ENCODE measurements around the gene TNS3. TPM values are rescaled to one million over a fixed set of nuclear protein-coding genes. Genes with fewer than 3 reads are reported as not detected.

Gene TNS3
- total RNA-seq, 1 experiment from 2014 or later, result 135 TPM

DNA sequence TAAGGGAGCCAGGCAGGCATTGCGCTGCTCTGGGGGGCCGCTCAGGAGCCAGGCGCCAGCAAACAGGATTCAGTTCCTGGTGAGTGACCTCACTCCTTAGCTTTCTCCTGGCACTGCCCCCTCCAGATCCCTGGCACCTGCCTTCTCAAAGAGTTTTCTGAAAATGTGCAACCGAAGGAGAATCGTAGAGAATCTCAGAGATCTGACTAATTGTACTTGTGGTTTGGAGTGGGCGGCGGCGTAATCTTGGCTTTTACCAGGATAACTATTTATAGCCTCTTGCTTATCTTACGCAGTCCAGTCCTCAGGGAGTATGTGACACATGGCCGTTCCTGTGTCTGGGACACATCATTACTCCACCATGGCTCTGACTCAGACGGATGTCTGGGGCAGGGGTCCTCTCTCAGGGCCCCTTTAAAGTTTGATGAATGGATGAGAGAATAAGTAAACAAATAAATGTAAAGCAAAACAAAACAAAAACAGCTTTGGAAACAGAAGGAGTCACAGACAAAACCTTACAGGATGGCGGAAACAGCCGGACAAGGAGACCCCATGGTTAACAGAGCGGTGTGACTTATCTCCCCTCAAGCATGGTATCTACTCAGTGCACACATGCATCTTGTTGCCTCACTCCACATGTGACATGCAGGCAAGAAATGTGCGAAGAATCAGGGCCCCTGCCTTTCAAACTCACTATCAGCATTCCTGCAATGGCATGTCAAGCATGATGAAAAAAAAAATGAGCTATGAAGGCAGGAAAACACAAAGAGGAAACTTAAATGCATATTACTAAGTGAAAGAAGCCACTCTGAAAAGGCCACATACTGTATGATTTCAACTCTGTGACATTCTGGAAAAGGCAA, 99.7 kb downstream of the TNS3 start:
- CTCF ChIA-PET, result interaction anchor here (0.6 to 1.4 kb wide), 10 partner anchors 11 to 337 kb away, joined by 3 to 5 read pairs (median 3); no protein-coding TSS in a partner anchor
- H3K27ac Mint-ChIP-seq (ENCODE audit: unreplicated experiment), result peak overlapping the region; percentile 31
- no peaks in the 10 kb centered on the region for H3K27me3 Mint-ChIP-seq (ENCODE audit: unreplicated experiment)
- peaks cover 19% of the 10 kb centered on the region for H3K36me3 Mint-ChIP-seq (ENCODE audit: insufficient read depth, unreplicated experiment)
- no TSS peak for BruUV-seq (replicated peaks)
- peak overlapping the region; percentile 7 for H3K4me3 Mint-ChIP-seq (ENCODE audit: low read depth, unreplicated experiment)
- peak; percentile 69 for DNase-seq
- H3K9me3 Mint-ChIP-seq (ENCODE audit: low read depth, unreplicated experiment), result no peaks in the 10 kb centered on the region
- intact Hi-C loops (cut with micrococcal nuclease; ENCODE audit: unreplicated experiment), result no loop called here
- no peak for TF ChIP-seq CTCF (IDR thresholded peaks at IDR 0.05; ENCODE audit: unreplicated experiment)
- peaks cover 63% of the 10 kb centered on the region for H3K4me1 Mint-ChIP-seq (ENCODE audit: low read depth, unreplicated experiment)

GRCh38 chr7:47481541-47482012, 100.3 kb downstream of the TNS3 start:
- Mint-ChIP-seq H3K4me3 (ENCODE audit: low read depth, unreplicated experiment) (peak overlapping the region; percentile 7), H3K27ac (ENCODE audit: unreplicated experiment) (peak overlapping the region; percentile 31), H3K36me3 (ENCODE audit: insufficient read depth, unreplicated experiment) (peaks cover 19% of the 10 kb centered on the region), H3K4me1 (ENCODE audit: low read depth, unreplicated experiment) (peaks cover 64% of the 10 kb centered on the region), H3K27me3 (ENCODE audit: unreplicated experiment) (no peaks in the 10 kb centered on the region), H3K9me3 (ENCODE audit: low read depth, unreplicated experiment) (no peaks in the 10 kb centered on the region)
- no peak for DNase-seq
- intact Hi-C loops (cut with micrococcal nuclease; ENCODE audit: unreplicated experiment), result no loop called here
- TF ChIP-seq CTCF (IDR thresholded peaks at IDR 0.05; ENCODE audit: unreplicated experiment), result no peak
- no TSS peak for BruUV-seq (replicated peaks)
- CTCF ChIA-PET, result interaction anchor here (1.2 to 1.4 kb wide), 5 partner anchors 12 to 338 kb away, joined by 3 to 5 read pairs (median 3); no protein-coding TSS in a partner anchor

- Mint-ChIP-seq H3K36me3 (ENCODE audit: insufficient read depth, unreplicated experiment) (peaks cover 17% of the 10 kb centered on the region), H3K27me3 (ENCODE audit: unreplicated experiment) (no peaks in the 10 kb centered on the region), H3K9me3 (ENCODE audit: low read depth, unreplicated experiment) (no peaks in the 10 kb centered on the region), H3K4me3 (ENCODE audit: low read depth, unreplicated experiment) (peak overlapping the region; percentile 7), H3K27ac (ENCODE audit: unreplicated experiment) (peak overlapping the region; percentile 31), H3K4me1 (ENCODE audit: low read depth, unreplicated experiment) (peaks cover 65% of the 10 kb centered on the region)
- intact Hi-C loops (cut with micrococcal nuclease; ENCODE audit: unreplicated experiment), result no loop called here
- DNase-seq, result no peak
- BruUV-seq (replicated peaks), result no TSS peak
- TF ChIP-seq CTCF (IDR thresholded peaks at IDR 0.05; ENCODE audit: unreplicated experiment), result no peak
- CTCF ChIA-PET, result interaction anchor here (1.1 to 1.3 kb wide), 3 partner anchors 10 to 339 kb away, joined by 3 read pairs; no protein-coding TSS in a partner anchor
Observed at GRCh38 chr7:47480576-47481538, 101.1 kb downstream of the TNS3 start.
